A673 (cell line): ENCODE results near the gene USP17L15. TPM values are rescaled to one million over a fixed set of nuclear protein-coding genes. Genes with fewer than 3 reads are reported as not detected.
A peak's percentile ranks its signal among the peaks of the same experiment; 100 is the strongest.
"Not testable (repeated sequence)": the region's sequence is repeated elsewhere in the genome, so short reads cannot be mapped to it uniquely, and the experiment has no call there.

ENCODE experiments used
- BruUV-seq: library from RNA; stranded (reverse); fragments of 400-500 nt; replicated peaks from 2 replicates; lab custom pipeline; 2021; lab: Mats Ljungman, UMichigan
- CTCF ChIA-PET: fragments of 300-600 bp; sonication (Branson Sonifier 250); formaldehyde crosslinking; loops from one replicate; lab custom pipeline; 2022; ENCODE audit warnings: antibody characterized with exemption; lab: Charles Lee
- POLR2A ChIA-PET: fragments of 300-600 bp; sonication (Branson Sonifier 250); formaldehyde crosslinking; loops from one replicate; lab custom pipeline; 2022; ENCODE audit warnings: antibody characterized with exemption; ENCODE audit not compliant: low non-redundant PET; lab: Charles Lee
- DNase-seq: peaks from one replicate; pipeline ENCODE4 v3.0.0-alpha.2; 2015; ENCODE audit warnings: low spot score
- H3K27ac ChIP-seq: fragments of 200-600 bp; sonication (generic); 2 replicates; pipeline ENCODE4 v1.5.1; 2016; ENCODE audit warnings: mixed run types, low read depth, mild to moderate bottlenecking, mixed read lengths, antibody characterized with exemption, low read length; ENCODE audit not compliant: poor library complexity, severe bottlenecking
- H3K27me3 ChIP-seq: fragments of 200-600 bp; sonication (generic); replicated peaks from 2 replicates; pipeline ENCODE4 v1.6.1; 2017; ENCODE audit warnings: mixed run types, low read depth, mild to moderate bottlenecking, mixed read lengths, antibody characterized with exemption, low read length; ENCODE audit not compliant: insufficient read depth, poor library complexity
- H3K36me3 ChIP-seq: fragments of 200-600 bp; sonication (generic); 2 replicates; pipeline ENCODE4 v1.6.1; 2016; ENCODE audit warnings: mixed run types, mild to moderate bottlenecking, mixed read lengths, antibody characterized with exemption, low read length; ENCODE audit not compliant: insufficient read depth, poor library complexity, severe bottlenecking
- H3K4me1 ChIP-seq: fragments of 200-600 bp; sonication (generic); 2 replicates; pipeline ENCODE4 v1.6.1; 2017; ENCODE audit warnings: mixed run types, mild to moderate bottlenecking, mixed read lengths, antibody characterized with exemption, low read length; ENCODE audit not compliant: insufficient read depth, poor library complexity, severe bottlenecking
- H3K4me3 ChIP-seq: fragments of 200-600 bp; sonication (generic); 2 replicates; pipeline ENCODE4 v1.5.1; 2016; ENCODE audit warnings: low read depth, mixed run types, mild to moderate bottlenecking, mixed read lengths, low read length; ENCODE audit not compliant: poor library complexity, severe bottlenecking
- H3K9me3 ChIP-seq: fragments of 200-600 bp; sonication (generic); 2 replicates; pipeline ENCODE4 v1.6.1; 2016; ENCODE audit warnings: mixed run types, low read depth, mild to moderate bottlenecking, mixed read lengths, antibody characterized with exemption, low read length; ENCODE audit not compliant: poor library complexity, severe bottlenecking
- intact Hi-C: fragments of 100-400 bp; cut with micrococcal nuclease; formaldehyde crosslinking; loops from one replicate; pipeline ENCODE4 v1.10.0; 2022; ENCODE audit not compliant: unreplicated experiment
- total RNA-seq: library from RNA; stranded (reverse); gene quantifications from 2 replicates; pipeline ENCODE4 v1.2.3, GENCODE V29; 2021

USP17L15 gene
- total RNA-seq, 1 experiment from 2014 or later: not detected

GRCh38 chr4:9238461-9238860 lies 4.3 kb downstream of the USP17L15 start:
- H3K36me3 ChIP-seq, intact Hi-C loops, CTCF ChIA-PET, H3K9me3 ChIP-seq, H3K27ac ChIP-seq, POLR2A ChIA-PET, H3K4me1 ChIP-seq, BruUV-seq, H3K4me3 ChIP-seq, H3K27me3 ChIP-seq: not testable (repeated sequence)
- peak; percentile 0 for DNase-seq

- POLR2A ChIA-PET, BruUV-seq, H3K36me3 ChIP-seq, CTCF ChIA-PET, H3K27ac ChIP-seq, H3K9me3 ChIP-seq, H3K27me3 ChIP-seq, H3K4me1 ChIP-seq, intact Hi-C loops, H3K4me3 ChIP-seq, DNase-seq: not testable (repeated sequence)
Observed at GRCh38 chr4:9243579-9243978, 9.4 kb downstream of the USP17L15 start, which contains the start of gene USP17L17. Gene USP17L17 (plus strand): TSS chr4:9243879. CDS start chr4:9243879, 0 bp downstream.

GRCh38 chr4:9247953-9248680 lies 13.9 kb downstream of the USP17L15 start, which contains the start of gene USP17L18:
Gene USP17L18 (plus strand): TSS chr4:9248630. CDS start chr4:9248630, 0 bp downstream.
- POLR2A ChIA-PET, H3K27me3 ChIP-seq, H3K9me3 ChIP-seq, H3K36me3 ChIP-seq, intact Hi-C loops, H3K4me3 ChIP-seq, CTCF ChIA-PET, H3K27ac ChIP-seq, BruUV-seq, H3K4me1 ChIP-seq: not testable (repeated sequence)
- peak; percentile 7 for DNase-seq

- H3K36me3 ChIP-seq, intact Hi-C loops, H3K27me3 ChIP-seq, H3K4me3 ChIP-seq, H3K27ac ChIP-seq, H3K9me3 ChIP-seq, POLR2A ChIA-PET, CTCF ChIA-PET, H3K4me1 ChIP-seq, BruUV-seq, DNase-seq: not testable (repeated sequence)
Observed at GRCh38 chr4:9253078-9253477, 18.9 kb downstream of the USP17L15 start, which contains the start of gene USP17L19. Gene USP17L19 (plus strand): TSS chr4:9253378. CDS start chr4:9253378, 0 bp downstream.

GRCh38 chr4:9257824-9258223 lies 23.6 kb downstream of the USP17L15 start, which contains the start of gene USP17L20:
Gene USP17L20 (plus strand): TSS chr4:9258124. CDS start chr4:9258124, 0 bp downstream.
- POLR2A ChIA-PET, H3K27ac ChIP-seq, DNase-seq, H3K4me1 ChIP-seq, H3K36me3 ChIP-seq, CTCF ChIA-PET, H3K9me3 ChIP-seq, H3K4me3 ChIP-seq, BruUV-seq, H3K27me3 ChIP-seq, intact Hi-C loops: not testable (repeated sequence)

GRCh38 chr4:9262572-9262971 lies 28.4 kb downstream of the USP17L15 start, which contains the start of gene USP17L21:
Gene USP17L21 (plus strand): TSS chr4:9262872. CDS start chr4:9262872, 0 bp downstream.
- H3K4me3 ChIP-seq, H3K9me3 ChIP-seq, POLR2A ChIA-PET, CTCF ChIA-PET, H3K27me3 ChIP-seq, H3K4me1 ChIP-seq, BruUV-seq, H3K36me3 ChIP-seq, H3K27ac ChIP-seq, intact Hi-C loops, DNase-seq: not testable (repeated sequence)

- BruUV-seq, H3K36me3 ChIP-seq, DNase-seq, H3K9me3 ChIP-seq, intact Hi-C loops, H3K4me1 ChIP-seq, H3K27me3 ChIP-seq, H3K27ac ChIP-seq, H3K4me3 ChIP-seq, POLR2A ChIA-PET, CTCF ChIA-PET: not testable (repeated sequence)
Observed at GRCh38 chr4:9267319-9267718, 33.1 kb downstream of the USP17L15 start, which contains the start of gene USP17L22. Gene USP17L22 (plus strand): TSS chr4:9267619. CDS start chr4:9267619, 0 bp downstream.
